Omental fat pad (tissue), 4 donors: ENCODE data around the gene VCPKMT. TPM values are rescaled to one million over a fixed set of nuclear protein-coding genes. Genes with fewer than 3 reads are reported as not detected.

Source experiments
- ATAC-seq: fragments of 150-250 bp; one replicate; pipeline ENCODE4 v1.9.1; 2016; ENCODE audit warnings: mild to moderate bottlenecking, moderate library complexity; ENCODE audit not compliant: low FRiP score
- DNase-seq: peaks from one replicate; pipeline ENCODE4 v3.0.0-alpha.2; 2019; ENCODE audit warnings: low spot score
- total RNA-seq, 4 donors: library from RNA; depleted of rRNA; stranded (reverse); fragments of >200 nt; gene quantifications; one replicate each; pipeline ENCODE4 v1.1.0, GENCODE V29; 2016
- TF ChIP-seq, protein P1 (sequence below), 3 donors: fragments of 450-650 bp; IDR thresholded peaks; one replicate each; pipeline ENCODE4 v1.5.1; 2016 to 2017; ENCODE audit warnings: antibody characterized with exemption in 3 of 3, mild to moderate bottlenecking in 3 of 3, moderate library complexity in 2 of 3

VCPKMT gene
- total RNA-seq, 4 donors from 2014 or later: 3.9 to 9.9 (median 7.7) TPM

DNA sequence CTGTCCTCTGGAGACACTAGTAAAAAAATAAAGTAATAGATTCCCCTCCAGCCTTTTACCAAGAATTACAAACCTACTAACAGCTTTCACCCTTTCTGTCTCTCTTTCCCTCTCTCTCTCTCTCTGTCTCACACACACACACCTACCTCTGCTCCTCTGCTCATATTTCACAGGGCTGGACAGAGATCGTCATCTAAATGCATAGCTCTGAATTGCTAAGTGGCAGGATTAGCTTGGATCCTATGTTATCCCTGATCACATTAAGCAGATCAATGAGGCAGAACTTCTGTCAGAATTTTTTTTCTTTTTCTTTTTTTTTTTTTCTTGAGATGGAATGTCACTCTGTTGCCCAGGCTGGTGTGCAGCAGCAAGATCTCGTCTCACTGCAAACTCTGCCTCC, 22.9 kb downstream of the VCPKMT start:
- TF ChIP-seq, protein P1, sequence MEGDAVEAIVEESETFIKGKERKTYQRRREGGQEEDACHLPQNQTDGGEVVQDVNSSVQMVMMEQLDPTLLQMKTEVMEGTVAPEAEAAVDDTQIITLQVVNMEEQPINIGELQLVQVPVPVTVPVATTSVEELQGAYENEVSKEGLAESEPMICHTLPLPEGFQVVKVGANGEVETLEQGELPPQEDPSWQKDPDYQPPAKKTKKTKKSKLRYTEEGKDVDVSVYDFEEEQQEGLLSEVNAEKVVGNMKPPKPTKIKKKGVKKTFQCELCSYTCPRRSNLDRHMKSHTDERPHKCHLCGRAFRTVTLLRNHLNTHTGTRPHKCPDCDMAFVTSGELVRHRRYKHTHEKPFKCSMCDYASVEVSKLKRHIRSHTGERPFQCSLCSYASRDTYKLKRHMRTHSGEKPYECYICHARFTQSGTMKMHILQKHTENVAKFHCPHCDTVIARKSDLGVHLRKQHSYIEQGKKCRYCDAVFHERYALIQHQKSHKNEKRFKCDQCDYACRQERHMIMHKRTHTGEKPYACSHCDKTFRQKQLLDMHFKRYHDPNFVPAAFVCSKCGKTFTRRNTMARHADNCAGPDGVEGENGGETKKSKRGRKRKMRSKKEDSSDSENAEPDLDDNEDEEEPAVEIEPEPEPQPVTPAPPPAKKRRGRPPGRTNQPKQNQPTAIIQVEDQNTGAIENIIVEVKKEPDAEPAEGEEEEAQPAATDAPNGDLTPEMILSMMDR (IDR thresholded peaks at IDR 0.05): no peak
- ATAC-seq: no peak
- DNase-seq: no peak

DNA sequence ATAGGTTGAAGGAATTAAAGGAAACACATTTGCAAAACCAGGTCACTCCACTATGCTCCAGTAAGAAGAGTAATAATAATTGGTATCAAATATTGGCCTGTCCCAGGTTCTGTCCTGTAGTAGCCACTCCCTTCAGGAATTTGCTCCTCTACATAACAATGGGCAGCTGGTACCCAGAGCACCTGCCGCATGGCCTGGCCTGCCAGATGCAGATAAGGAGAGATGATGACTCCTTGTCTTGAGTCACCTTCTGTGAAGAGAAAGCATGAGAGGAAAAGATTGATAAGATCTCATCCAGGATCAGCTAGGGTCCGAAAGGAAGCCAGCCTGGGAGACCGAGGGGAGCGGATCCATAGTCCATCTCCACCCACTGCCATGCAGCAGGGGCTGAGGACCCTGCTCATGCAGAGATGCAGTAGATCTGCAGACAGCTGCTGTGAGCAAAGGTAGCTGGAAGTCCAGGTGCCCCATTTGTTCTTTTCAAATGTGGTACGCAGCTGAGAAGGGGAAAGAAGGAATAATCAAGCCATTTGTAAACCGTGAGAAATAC, 24.3 kb downstream of the VCPKMT start:
- DNase-seq (no peak), ATAC-seq (no peak)
- TF ChIP-seq, protein P1 (IDR thresholded peaks at IDR 0.05): no peak

DNA sequence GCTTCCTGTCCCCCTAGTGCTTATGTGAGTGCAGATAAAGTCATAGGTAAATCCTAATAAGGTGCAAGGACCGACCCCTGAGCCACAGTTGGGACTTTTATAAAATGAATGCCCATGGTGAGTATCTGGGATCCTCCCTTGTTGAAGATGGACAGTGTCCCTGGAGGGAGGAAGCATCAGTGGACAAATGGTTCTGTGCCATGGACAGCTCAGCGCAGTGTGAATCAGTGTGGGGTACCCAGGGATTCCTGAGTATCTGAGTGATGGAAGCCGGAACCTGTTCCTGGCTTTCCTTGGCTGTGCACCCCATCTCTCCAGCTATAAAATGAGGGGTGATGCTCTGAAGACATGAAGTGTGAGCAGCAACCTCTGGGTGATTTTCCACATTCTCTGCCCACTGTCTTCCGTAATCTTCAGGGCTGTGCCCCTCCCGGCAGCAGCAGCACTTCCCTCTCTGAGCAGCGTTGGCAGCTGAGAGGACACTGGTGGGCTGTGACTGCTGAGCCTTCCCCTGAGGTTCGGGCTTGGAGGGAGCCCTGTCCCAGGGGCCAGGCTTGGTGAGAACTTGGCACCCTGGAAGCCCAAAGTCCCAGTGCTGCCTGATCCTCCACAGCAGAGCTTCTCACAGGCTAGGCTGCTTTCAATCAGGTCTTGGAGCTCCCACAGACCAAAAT, 25.0 kb downstream of the VCPKMT start:
- TF ChIP-seq, protein P1 (IDR thresholded peaks at IDR 0.05): no peak
- DNase-seq (no peak), ATAC-seq (no peak)

DNA sequence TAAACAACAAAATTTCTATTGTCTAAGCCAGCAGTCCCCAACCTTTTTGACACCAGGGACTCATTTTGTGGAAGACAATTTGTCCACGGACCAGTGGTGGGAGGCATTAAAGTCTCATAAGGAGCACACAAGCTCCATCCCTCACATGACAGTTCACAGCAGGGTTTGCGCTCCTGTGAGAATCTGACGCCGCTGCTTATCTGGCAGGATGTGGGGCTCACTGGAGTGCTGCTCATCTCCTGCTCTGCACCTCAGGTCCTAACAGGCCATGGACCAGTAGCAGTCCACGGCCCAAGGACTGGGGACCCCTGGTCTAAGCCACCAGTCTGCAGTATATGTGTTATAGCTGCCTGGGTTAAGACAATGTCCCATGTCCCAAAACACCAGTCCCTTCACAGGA, 27.2 kb downstream of the VCPKMT start:
- no peak for DNase-seq
- no peak for ATAC-seq
- TF ChIP-seq, protein P1 (IDR thresholded peaks at IDR 0.05): no peak

DNA sequence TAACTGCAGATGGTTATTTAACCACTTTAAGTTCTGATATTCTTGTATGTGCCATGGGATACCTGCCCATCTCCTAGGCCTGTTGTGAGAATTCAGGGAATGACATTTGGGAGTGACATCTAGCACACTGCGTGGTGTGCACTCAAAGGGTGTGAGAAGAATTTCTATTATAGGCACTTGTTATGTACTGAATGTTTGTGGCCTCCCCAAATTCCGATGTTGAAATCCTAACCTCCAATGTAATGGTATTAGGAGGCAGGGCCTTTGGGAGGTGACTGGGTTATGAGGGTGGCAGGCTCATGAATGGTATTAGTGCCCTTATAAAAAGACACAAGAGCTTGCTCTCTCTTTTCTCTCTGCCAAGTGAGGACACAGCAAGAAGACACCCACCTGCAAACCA, 27.6 kb downstream of the VCPKMT start:
- ATAC-seq (no peak), DNase-seq (no peak)
- TF ChIP-seq, protein P1 (IDR thresholded peaks at IDR 0.05): no peak

DNA sequence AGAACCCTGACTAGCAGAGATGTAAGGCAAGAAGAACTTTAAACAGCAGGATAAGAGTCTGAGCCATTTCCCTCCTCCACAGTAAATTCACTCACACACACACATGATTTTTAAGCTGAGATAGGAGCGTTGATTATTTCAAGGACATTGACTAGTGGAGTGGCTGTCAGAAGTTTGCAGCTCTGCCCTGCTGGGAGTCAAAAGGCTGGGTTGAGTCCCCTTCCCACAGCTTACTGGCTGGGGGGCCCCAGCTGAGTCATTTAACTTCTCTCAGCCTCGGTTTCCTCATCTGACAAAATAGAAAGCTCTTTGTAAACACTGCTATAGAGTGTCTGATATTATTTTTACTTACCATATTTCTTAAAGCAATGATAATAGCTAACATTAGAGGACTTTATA, 28.3 kb downstream of the VCPKMT start:
- no peak for ATAC-seq
- TF ChIP-seq, protein P1 (IDR thresholded peaks at IDR 0.05): no peak

More for the DNA sequence above, 28.3 kb downstream of the VCPKMT start:
- DNase-seq: no peak
